Measurements from ENCODE around the gene TAP2.

The TAP2 gene

GRCh38 chr6:32819729-32820128 lies 18.8 kb downstream of the TAP2 start:
- DNase-seq (ENCODE audit: insufficient read length, low spot score), result no peak
- no peak for FAIRE-seq
- TF ChIP-seq CTCF (IDR thresholded peaks at IDR 0.05; ENCODE audit: insufficient read depth, missing control alignments), result no peak

GRCh38 chr6:32818867-32819266 lies 19.7 kb downstream of the TAP2 start:
- no peak for FAIRE-seq
- TF ChIP-seq CTCF (IDR thresholded peaks at IDR 0.05; ENCODE audit: insufficient read depth, missing control alignments), result no peak

GRCh38 chr6:32816746-32817204 lies 21.8 kb downstream of the TAP2 start, which contains the start of gene HLA-DOB:
Gene HLA-DOB (minus strand): TSS chr6:32817002. CDS start chr6:32816951, 51 bp downstream.
- FAIRE-seq (no peak), DNase-seq (ENCODE audit: insufficient read length, low spot score) (no peak)
- TF ChIP-seq CTCF (IDR thresholded peaks at IDR 0.05; ENCODE audit: insufficient read depth, missing control alignments), result no peak

More at GRCh38 chr6:32818867-32819266, 19.7 kb downstream of the TAP2 start:
- no peak for DNase-seq (ENCODE audit: insufficient read length, low spot score)

GRCh38 chr6:32815996-32816395 lies 22.5 kb downstream of the TAP2 start:
- DNase-seq (ENCODE audit: insufficient read length, low spot score) (no peak), FAIRE-seq (no peak)
- no peak for TF ChIP-seq CTCF (IDR thresholded peaks at IDR 0.05; ENCODE audit: insufficient read depth, missing control alignments)

- FAIRE-seq, result no peak
- no peak for TF ChIP-seq CTCF (IDR thresholded peaks at IDR 0.05; ENCODE audit: insufficient read depth, missing control alignments)
Observed at GRCh38 chr6:32815115-32815514, 23.4 kb downstream of the TAP2 start.

GRCh38 chr6:32814145-32814544 lies 24.4 kb downstream of the TAP2 start:
- TF ChIP-seq CTCF (IDR thresholded peaks at IDR 0.05; ENCODE audit: insufficient read depth, missing control alignments), result no peak
- no peak for FAIRE-seq
- no peak for DNase-seq (ENCODE audit: insufficient read length, low spot score)

More at GRCh38 chr6:32815115-32815514, 23.4 kb downstream of the TAP2 start:
- DNase-seq (ENCODE audit: insufficient read length, low spot score), result no peak

GRCh38 chr6:32809171-32809570 lies 29.4 kb downstream of the TAP2 start:
- DNase-seq (ENCODE audit: insufficient read length, low spot score) (no peak), FAIRE-seq (no peak)
- no peak for TF ChIP-seq CTCF (IDR thresholded peaks at IDR 0.05; ENCODE audit: insufficient read depth, missing control alignments)
